Measurements from ENCODE around the gene TTC34.

Gene TTC34

GRCh38 chr1:2595812-2596529, 205.5 kb downstream of the TTC34 start:
- TF ChIP-seq CTCF (conservative IDR thresholded peaks at IDR 0.05; ENCODE audit: low read depth, low read length) = no peak
- H3K4me3 ChIP-seq (ENCODE audit: low read length) = no peak overlapping the region
- DNase-seq (ENCODE audit: low read depth) = no peak

- H3K4me3 ChIP-seq (ENCODE audit: low read length) = no peak overlapping the region
Observed at GRCh38 chr1:2595261-2595811, 206.2 kb downstream of the TTC34 start.

GRCh38 chr1:2594641-2595131, 206.8 kb downstream of the TTC34 start:
- no peak for DNase-seq (ENCODE audit: low read depth)
- no peak for TF ChIP-seq CTCF (conservative IDR thresholded peaks at IDR 0.05; ENCODE audit: low read depth, low read length)
- no peak overlapping the region for H3K4me3 ChIP-seq (ENCODE audit: low read length)

More at GRCh38 chr1:2595261-2595811, 206.2 kb downstream of the TTC34 start:
- TF ChIP-seq CTCF (conservative IDR thresholded peaks at IDR 0.05; ENCODE audit: low read depth, low read length) = no peak
- no peak for DNase-seq (ENCODE audit: low read depth)

GRCh38 chr1:2594001-2594640, 207.4 kb downstream of the TTC34 start:
- TF ChIP-seq CTCF (conservative IDR thresholded peaks at IDR 0.05; ENCODE audit: low read depth, low read length) = no peak
- peak; percentile 45 for DNase-seq (ENCODE audit: low read depth)
- no peak overlapping the region for H3K4me3 ChIP-seq (ENCODE audit: low read length)

- no peak for DNase-seq (ENCODE audit: low read depth)
Observed at GRCh38 chr1:2593251-2593878, 208.1 kb downstream of the TTC34 start.

GRCh38 chr1:2592672-2593071, 208.8 kb downstream of the TTC34 start:
- H3K4me3 ChIP-seq (ENCODE audit: low read length) = no peak overlapping the region
- TF ChIP-seq CTCF (conservative IDR thresholded peaks at IDR 0.05; ENCODE audit: low read depth, low read length) = no peak
- no peak for DNase-seq (ENCODE audit: low read depth)

More at GRCh38 chr1:2593251-2593878, 208.1 kb downstream of the TTC34 start:
- no peak for TF ChIP-seq CTCF (conservative IDR thresholded peaks at IDR 0.05; ENCODE audit: low read depth, low read length)
- H3K4me3 ChIP-seq (ENCODE audit: low read length) = no peak overlapping the region

All from retinal pigment epithelial cell (primary cell).